Fibroblast of villous mesenchyme (primary cell): ENCODE results near the gene SORCS2. TPM values are rescaled to one million over a fixed set of nuclear protein-coding genes. Genes with fewer than 3 reads are reported as not detected.

Source experiments
- DNase-seq: peaks from one replicate; pipeline ENCODE4 v3.0.0-alpha.2; 2010; ENCODE audit warnings: low read depth
- H3K4me3 ChIP-seq: 2 replicates; pipeline ENCODE4 v1.5.1; 2011; ENCODE audit warnings: low read depth, mild to moderate bottlenecking, low read length
- total RNA-seq: library from RNA; depleted of rRNA; stranded (reverse); fragments of >200 nt; gene quantifications from 2 replicates; pipeline ENCODE4 v1.2.3, GENCODE V29; 2012
- TF ChIP-seq, protein P1 (sequence below): IDR thresholded peaks from 2 replicates; pipeline ENCODE4 v1.5.1; 2012; ENCODE audit warnings: low read depth, mild to moderate bottlenecking, low read length; ENCODE audit not compliant: insufficient read depth

SORCS2 gene
- total RNA-seq, 1 donor = under 0.01 TPM

DNA sequence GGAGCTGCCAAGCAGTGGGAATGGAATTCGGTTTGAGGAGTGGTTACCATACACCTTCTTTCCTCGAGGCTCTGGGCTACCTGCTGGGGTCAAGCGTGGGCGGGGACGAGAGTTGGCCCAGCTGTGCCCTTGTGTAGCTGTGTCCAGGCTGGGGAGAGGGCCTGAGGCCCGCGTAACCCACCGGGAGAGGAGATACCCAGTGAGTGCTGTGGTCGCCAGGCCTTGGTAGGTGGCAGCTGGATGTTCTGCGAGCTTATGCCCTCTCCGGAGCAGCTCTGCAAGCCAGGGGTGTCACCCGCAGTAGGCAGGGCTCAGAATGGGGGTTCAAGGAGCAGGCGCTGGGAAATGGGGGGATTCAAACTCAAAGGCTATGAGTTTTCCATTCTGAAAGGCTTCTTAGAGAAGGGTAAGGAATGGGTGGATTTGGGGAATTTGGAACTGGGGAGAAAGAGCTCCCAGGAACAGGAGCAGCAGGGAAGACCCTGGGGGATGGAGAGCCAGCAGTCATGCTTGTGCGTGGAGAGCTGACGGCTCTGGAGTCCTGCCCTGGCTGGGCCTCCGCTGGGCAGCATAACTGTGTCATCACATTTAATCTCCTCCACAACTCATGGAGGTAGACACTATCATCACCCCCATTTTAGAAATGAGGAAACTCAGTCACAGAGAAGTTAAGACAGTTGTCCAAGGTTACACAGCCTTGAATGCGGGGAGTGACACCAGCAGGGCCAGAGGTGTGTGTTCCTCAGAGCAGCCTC lies 117.5 kb downstream of the SORCS2 start:
- TF ChIP-seq, protein P1, sequence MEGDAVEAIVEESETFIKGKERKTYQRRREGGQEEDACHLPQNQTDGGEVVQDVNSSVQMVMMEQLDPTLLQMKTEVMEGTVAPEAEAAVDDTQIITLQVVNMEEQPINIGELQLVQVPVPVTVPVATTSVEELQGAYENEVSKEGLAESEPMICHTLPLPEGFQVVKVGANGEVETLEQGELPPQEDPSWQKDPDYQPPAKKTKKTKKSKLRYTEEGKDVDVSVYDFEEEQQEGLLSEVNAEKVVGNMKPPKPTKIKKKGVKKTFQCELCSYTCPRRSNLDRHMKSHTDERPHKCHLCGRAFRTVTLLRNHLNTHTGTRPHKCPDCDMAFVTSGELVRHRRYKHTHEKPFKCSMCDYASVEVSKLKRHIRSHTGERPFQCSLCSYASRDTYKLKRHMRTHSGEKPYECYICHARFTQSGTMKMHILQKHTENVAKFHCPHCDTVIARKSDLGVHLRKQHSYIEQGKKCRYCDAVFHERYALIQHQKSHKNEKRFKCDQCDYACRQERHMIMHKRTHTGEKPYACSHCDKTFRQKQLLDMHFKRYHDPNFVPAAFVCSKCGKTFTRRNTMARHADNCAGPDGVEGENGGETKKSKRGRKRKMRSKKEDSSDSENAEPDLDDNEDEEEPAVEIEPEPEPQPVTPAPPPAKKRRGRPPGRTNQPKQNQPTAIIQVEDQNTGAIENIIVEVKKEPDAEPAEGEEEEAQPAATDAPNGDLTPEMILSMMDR = no peak
- no peak for DNase-seq
- H3K4me3 ChIP-seq = no peak overlapping the region

DNA sequence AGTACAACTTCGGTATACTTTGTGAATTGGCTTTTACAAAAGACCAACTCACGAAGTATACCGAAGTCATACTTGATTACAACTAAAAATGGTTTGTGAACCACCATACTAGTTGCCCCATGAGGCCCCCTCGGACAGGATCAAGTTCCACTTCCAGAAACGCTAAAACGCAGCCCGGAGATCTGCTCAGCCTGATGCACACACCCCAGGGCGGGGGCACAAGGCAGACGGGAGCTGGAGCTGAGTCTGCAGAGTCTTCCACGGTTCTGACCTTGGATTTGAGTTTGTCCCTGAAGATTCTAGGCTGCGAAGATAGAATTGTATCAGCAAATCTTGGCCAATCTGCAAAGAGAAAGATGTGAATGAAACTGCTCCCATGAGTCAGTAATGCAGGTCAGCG lies 118.1 kb downstream of the SORCS2 start:
- no peak overlapping the region for H3K4me3 ChIP-seq
- TF ChIP-seq, protein P1 = no peak
- DNase-seq = no peak

DNA sequence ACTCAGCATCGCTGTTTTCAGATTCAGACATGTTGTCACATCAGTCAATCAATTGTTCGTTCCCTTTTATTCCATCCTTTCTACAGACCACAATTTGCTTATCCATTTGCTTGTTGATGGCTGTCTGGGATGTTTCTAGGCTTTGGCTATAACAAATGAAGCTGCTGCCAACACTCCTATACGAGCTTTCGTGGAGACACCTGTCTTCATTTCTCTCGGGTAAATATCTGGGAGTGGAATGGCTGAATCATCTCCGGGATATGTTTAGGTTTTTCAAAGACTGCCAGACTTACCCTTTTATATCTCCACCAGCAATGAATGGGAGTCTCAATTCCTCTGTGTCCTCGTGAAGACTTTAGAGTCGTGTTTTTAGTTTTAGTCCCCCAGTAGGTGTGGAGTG lies 118.9 kb downstream of the SORCS2 start:
- TF ChIP-seq, protein P1 = no peak

DNA sequence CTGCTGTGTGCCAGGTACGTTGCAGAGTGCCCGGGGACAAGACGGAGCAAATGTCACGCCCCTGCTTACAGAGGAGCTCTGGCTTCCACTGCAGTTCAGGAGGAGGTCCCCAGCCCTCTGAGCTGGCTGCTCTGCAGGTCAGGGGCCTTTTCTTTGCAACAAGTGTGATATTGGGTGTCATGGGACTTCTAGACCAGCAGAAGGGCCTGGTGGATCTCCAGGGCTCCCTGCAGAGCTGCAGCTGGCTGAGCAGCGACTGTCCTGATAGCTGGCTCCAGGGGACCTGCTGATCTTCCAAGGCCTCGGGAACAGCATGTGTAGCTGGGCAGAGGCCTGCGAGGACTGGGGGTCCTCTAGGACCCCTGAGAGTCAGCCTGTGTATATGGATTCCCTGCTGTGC lies 120.4 kb downstream of the SORCS2 start:
- no peak overlapping the region for H3K4me3 ChIP-seq
- no peak for DNase-seq
- TF ChIP-seq, protein P1 = no peak

More for the DNA sequence above, 118.9 kb downstream of the SORCS2 start:
- H3K4me3 ChIP-seq = no peak overlapping the region
- no peak for DNase-seq

DNA sequence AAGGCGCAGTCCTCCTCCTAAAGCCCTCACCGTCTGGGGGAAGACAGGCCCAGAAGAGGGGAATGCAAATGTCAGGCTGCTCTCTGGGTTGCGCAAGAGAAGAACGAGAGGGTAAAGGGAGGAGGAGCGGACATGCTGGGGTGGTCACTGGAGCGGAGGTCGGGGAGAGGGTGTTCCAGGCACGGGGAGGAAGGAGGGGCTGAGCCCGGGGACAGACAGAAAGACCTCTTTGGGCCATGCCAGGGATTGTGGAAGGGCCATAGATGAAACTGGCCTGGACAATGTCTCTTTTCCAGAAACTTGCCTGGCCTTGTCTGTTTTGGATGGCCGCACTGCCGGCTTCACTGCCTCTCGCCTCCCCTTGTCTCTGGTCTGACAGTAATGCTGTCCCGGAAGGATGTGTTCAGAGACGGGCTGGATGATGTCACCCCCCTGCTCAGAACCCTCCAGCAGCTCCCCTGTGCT lies 121.0 kb downstream of the SORCS2 start:
- H3K4me3 ChIP-seq = no peak overlapping the region
- DNase-seq = peak; percentile 11
- TF ChIP-seq, protein P1 = no peak

DNA sequence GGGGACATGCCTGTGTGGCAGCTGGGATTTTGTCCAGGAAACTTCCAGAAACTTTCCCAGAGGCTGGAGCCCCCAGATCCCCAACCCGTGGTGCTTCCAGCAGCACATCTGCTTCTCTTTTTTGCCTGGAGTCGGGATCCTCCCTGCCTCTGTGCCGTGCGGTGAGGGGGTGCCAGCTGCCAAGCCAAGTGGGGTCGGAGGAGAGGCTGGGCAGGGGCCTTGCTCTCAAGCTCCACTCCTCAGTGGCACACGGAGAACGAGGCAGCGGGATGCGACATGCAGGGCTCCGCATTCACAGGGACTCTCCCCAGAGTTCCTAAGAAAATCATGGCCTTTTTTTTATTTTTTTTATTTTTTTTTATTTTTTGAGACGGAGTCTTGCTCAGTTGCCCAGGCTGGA lies 121.7 kb downstream of the SORCS2 start:
- no peak overlapping the region for H3K4me3 ChIP-seq
- TF ChIP-seq, protein P1 = no peak
- DNase-seq = no peak
